ENCODE results near the gene RTN4R. TPM values are rescaled to one million over a fixed set of nuclear protein-coding genes. Genes with fewer than 3 reads are reported as not detected.

RTN4R gene
- polyA plus RNA-seq, 1 of the 3 experiments (the other 2 are of a cell fraction) = 0.23 TPM

DNA sequence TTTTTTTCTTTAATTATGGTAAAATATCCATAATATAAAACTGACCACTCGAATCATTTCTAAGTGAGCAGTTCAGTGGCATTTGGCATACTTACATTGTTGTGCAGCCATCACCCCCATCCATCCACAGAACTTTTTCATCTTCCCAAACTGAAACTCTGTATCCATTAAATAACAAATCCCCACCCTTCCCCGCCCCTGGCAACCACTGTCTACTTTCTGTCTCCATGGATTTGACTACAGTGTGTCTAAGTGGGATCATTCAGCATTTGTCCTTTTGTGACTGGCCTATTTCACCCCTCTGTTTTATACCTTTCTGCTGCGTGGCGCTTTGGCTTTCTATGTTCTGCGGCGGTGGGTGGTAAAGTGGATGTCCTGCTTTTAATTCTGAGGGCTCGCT is 49.1 kb downstream of the RTN4R start:
- Histone ChIP-seq H3K36me3 (replicated peaks in 1 of 2; ENCODE audit: control insufficient read depth in 1 of 2, insufficient read depth in 2 of 2, low read length in 1 of 2) (no peaks in the 10 kb centered on the region), H3K79me2 (ENCODE audit: insufficient read depth) (no peaks in the 10 kb centered on the region), H3K4me1 (ENCODE audit: control insufficient read depth in 1 of 2, insufficient read depth in 2 of 2, low read depth in 1 of 2, low read length in 1 of 2) (peaks cover 0 to 9% of the 10 kb centered on the region in 2 experiments; a peak in 1 of 4 replicates), H3K4me2 (no peak overlapping the region), H3K27me3 (ENCODE audit: insufficient read depth) (no peaks in the 10 kb centered on the region), H3K9me3 (no peaks in the 10 kb centered on the region), H3K9ac (no peak overlapping the region), H3K4me3 (ENCODE audit: low read depth in 2 of 2, low read length in 1 of 2) (no peak overlapping the region), H3F3A (replicated peaks; ENCODE audit: insufficient read depth) (no peaks in the 10 kb centered on the region), H2AFZ (ENCODE audit: low read depth) (no peak overlapping the region), H4K20me1 (ENCODE audit: insufficient read depth) (no peaks in the 10 kb centered on the region), H3K9me2 (no peaks in the 10 kb centered on the region), H3K27ac (ENCODE audit: low read depth in 2 of 2, low read length in 1 of 2) (no peak overlapping the region)
- ChIA-PET POLR2A (no interaction called here), CTCF (interaction anchor here (1.2 kb wide), 1 partner anchor 25 kb away, joined by 3 read pairs; no protein-coding TSS in a partner anchor)
- DNase-seq = no peak
- no peak for TF ChIP-seq FOSL2 (IDR thresholded peaks at IDR 0.05; ENCODE audit: borderline replicate concordance, low read depth)
- TF ChIP-seq, protein P1, sequence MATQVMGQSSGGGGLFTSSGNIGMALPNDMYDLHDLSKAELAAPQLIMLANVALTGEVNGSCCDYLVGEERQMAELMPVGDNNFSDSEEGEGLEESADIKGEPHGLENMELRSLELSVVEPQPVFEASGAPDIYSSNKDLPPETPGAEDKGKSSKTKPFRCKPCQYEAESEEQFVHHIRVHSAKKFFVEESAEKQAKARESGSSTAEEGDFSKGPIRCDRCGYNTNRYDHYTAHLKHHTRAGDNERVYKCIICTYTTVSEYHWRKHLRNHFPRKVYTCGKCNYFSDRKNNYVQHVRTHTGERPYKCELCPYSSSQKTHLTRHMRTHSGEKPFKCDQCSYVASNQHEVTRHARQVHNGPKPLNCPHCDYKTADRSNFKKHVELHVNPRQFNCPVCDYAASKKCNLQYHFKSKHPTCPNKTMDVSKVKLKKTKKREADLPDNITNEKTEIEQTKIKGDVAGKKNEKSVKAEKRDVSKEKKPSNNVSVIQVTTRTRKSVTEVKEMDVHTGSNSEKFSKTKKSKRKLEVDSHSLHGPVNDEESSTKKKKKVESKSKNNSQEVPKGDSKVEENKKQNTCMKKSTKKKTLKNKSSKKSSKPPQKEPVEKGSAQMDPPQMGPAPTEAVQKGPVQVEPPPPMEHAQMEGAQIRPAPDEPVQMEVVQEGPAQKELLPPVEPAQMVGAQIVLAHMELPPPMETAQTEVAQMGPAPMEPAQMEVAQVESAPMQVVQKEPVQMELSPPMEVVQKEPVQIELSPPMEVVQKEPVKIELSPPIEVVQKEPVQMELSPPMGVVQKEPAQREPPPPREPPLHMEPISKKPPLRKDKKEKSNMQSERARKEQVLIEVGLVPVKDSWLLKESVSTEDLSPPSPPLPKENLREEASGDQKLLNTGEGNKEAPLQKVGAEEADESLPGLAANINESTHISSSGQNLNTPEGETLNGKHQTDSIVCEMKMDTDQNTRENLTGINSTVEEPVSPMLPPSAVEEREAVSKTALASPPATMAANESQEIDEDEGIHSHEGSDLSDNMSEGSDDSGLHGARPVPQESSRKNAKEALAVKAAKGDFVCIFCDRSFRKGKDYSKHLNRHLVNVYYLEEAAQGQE (IDR thresholded peaks at IDR 0.05; ENCODE audit: low read depth, low read length) = no peak
- TF ChIP-seq MAX (IDR thresholded peaks at IDR 0.05; ENCODE audit: low read depth) = no peak
- no peak for TF ChIP-seq MEF2A (IDR thresholded peaks at IDR 0.05; ENCODE audit: borderline replicate concordance, low read depth)
- TF ChIP-seq NFIC (IDR thresholded peaks at IDR 0.05; ENCODE audit: borderline replicate concordance) = no peak
- no peak for TF ChIP-seq YY1 (IDR thresholded peaks at IDR 0.05; ENCODE audit: low read depth)
- TF ChIP-seq FOXM1 (IDR thresholded peaks at IDR 0.05; ENCODE audit: low read depth) = no peak
- no peak for TF ChIP-seq RXRA (IDR thresholded peaks at IDR 0.05; ENCODE audit: borderline replicate concordance, low read depth)
- TF ChIP-seq, protein P2, sequence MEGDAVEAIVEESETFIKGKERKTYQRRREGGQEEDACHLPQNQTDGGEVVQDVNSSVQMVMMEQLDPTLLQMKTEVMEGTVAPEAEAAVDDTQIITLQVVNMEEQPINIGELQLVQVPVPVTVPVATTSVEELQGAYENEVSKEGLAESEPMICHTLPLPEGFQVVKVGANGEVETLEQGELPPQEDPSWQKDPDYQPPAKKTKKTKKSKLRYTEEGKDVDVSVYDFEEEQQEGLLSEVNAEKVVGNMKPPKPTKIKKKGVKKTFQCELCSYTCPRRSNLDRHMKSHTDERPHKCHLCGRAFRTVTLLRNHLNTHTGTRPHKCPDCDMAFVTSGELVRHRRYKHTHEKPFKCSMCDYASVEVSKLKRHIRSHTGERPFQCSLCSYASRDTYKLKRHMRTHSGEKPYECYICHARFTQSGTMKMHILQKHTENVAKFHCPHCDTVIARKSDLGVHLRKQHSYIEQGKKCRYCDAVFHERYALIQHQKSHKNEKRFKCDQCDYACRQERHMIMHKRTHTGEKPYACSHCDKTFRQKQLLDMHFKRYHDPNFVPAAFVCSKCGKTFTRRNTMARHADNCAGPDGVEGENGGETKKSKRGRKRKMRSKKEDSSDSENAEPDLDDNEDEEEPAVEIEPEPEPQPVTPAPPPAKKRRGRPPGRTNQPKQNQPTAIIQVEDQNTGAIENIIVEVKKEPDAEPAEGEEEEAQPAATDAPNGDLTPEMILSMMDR (IDR thresholded peaks at IDR 0.05) = no peak
- TF ChIP-seq EZH2phosphoT487 (IDR thresholded peaks at IDR 0.05; ENCODE audit: borderline replicate concordance, low read depth) = no peak
- TF ChIP-seq TAF1 (IDR thresholded peaks at IDR 0.05; ENCODE audit: borderline replicate concordance, low read depth, low read length) = no peak
- 79% methylated on average over 7 of the region's 7 CpGs for WGBS (ENCODE audit: low lambda C conversion rate)
